Mesangial cell (primary cell): ENCODE results near the gene OR2H1. TPM values are rescaled to one million over a fixed set of nuclear protein-coding genes. Genes with fewer than 3 reads are reported as not detected.

Experiments
- total RNA-seq: library from RNA; depleted of rRNA; stranded (reverse); fragments of >200 nt; gene quantifications from 2 replicates; pipeline ENCODE4 v1.2.3, GENCODE V29; 2015

Gene OR2H1
- total RNA-seq: not detected in 2 replicates

DNA sequence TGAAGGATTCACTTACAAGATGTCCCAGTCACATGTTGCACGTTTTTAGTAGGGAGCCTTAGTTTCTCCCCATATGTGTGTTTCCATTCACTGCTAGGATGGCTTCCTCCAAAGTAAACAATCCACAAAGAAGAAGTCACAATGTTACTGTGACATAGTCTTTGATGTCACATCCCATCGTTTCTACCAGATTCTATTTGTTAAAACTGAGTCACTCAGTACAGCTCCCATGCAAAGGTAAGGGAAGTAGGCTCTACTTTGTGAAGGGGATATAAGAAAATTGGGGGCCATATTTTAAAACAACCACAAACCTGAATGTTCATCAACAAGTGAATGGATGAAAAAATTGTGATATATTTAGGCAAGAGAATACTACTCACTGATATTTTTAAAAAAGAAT is at the start of gene OR2H1, which contains the start of gene OR11A1:
Gene OR2H1, plus strand, starts transcription at position 185 of the 400 bp plus-strand sequence. CDS start 4,615 bp downstream, outside the sequence.
Gene OR11A1, minus strand, starts transcription at position 101 of the 400 bp plus-strand sequence. CDS start 29,430 bp downstream, outside the sequence.

DNA sequence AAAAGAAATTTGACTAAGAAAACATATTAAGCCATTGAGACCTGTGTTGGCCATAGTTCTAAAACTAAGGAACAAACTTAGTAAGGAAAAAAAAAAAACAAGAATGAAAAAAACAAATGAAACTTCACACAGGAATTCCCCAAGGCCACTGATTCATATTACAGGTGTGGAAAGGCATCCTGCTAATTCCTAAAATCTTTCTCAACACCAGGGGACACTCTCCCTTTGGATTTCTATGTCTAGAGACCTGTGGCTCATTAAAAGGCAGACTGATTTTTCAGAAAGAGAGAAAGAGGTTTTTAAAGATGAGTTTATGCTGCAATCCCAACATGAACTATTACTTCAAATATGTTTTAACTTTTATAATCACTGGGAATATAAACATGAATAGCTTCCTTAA is 42.4 kb upstream of the OR2H1 start, which contains the start of gene OR12D1:
Gene OR12D1, plus strand, starts transcription at position 341 of the 400 bp plus-strand sequence.

DNA sequence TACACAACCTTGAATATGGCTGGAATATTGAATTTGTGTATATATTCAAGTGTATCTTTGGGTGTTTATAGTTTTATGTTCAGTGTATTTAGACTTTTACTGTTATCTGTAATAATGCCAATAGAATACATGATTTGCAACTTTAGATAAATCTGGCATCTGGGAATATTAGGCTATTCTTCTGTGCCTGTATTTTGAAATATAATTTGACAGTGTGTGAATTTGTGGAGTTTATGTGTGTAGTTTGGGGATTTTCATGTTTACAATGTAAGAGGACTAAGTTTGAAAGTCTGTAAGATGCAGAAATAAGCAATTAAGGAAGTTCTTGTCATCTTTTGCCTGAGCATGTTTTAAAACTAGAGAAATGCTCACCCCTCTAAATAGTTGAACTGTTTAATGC is 17.9 kb upstream of the OR2H1 start, which contains the start of gene OR10C1:
Gene OR10C1, plus strand, starts transcription at position 301 of the 400 bp plus-strand sequence. CDS start 710 bp downstream, outside the sequence.

DNA sequence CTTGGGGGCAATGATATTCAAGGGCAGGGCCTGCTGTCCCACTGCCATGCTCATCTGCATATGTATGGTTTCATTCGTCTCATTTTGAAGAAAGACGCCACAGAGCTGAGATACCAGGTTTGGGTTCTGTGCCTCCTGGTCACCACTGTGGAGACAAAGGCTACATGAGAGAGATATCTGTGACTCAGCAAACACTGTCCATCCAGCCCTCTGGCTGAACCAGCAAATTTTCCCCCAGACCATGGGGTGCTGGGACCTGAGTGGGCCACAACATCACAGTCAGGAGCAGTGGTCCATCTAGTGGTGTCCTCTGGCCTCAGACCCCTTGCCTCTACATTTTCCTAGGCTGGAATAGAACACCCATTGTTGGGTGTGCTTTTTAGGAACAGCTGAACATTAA is 30.7 kb downstream of the OR2H1 start, which contains the start of gene MAS1L:
Gene MAS1L, minus strand, starts transcription at position 297 of the 400 bp plus-strand sequence. Its CDS starts 54 bp downstream, at position 243.

Other genes with a start within 250 kb of the OR2H1 start
- gene OR14J1, start 155.5 kb upstream of the OR2H1 start, total RNA-seq: not detected in 2 replicates
- gene OR5V1, start 88.3 kb upstream of the OR2H1 start, total RNA-seq: not detected in 2 replicates
- gene OR12D3, start 81.9 kb upstream of the OR2H1 start, total RNA-seq: not detected in 2 replicates
- gene OR12D2, start 61.5 kb upstream of the OR2H1 start, total RNA-seq: not detected in 2 replicates
- not detected in 2 replicates for gene OR12D1, start 42.2 kb upstream of the OR2H1 start, total RNA-seq
- gene OR10C1, start 17.8 kb upstream of the OR2H1 start, total RNA-seq: not detected in 2 replicates
- not detected in 2 replicates for gene OR11A1, start 84 bp upstream of the OR2H1 start, total RNA-seq
- gene MAS1L, start 30.8 kb downstream of the OR2H1 start, total RNA-seq: not detected in 2 replicates
- gene UBD, start 102.6 kb downstream of the OR2H1 start, total RNA-seq: not detected in 2 replicates
- gene OR2H2, start 128.0 kb downstream of the OR2H1 start, total RNA-seq: not detected in 2 replicates
- gene GABBR1, start 176.0 kb downstream of the OR2H1 start, total RNA-seq: 3.3 and 9.5 TPM in 2 replicates
- gene MOG, start 199.9 kb downstream of the OR2H1 start, total RNA-seq: not detected in 2 replicates
- not detected in 2 replicates for gene ZFP57, start 224.0 kb downstream of the OR2H1 start, total RNA-seq